SU-DHL-6 (cell line): ENCODE data around the gene FAAP100.

Experiments
- CTCF ChIP-seq: fragments of 200-600 bp; sonication (generic); IDR thresholded peaks from one replicate; pipeline ENCODE4 v1.5.1; 2017; ENCODE audit warnings: antibody characterized with exemption, mild to moderate bottlenecking, low read length, moderate library complexity; ENCODE audit not compliant: insufficient read depth, poor library complexity, severe bottlenecking
- EZH2phosphoT487 ChIP-seq: fragments of 200-600 bp; sonication (generic), shearing (Covaris generic); conservative IDR thresholded peaks from 2 replicates; pipeline ENCODE4 v1.6.1; 2018; ENCODE audit warnings: mild to moderate bottlenecking, antibody characterized with exemption, low read length, moderate library complexity, mixed read lengths

- TF ChIP-seq CTCF (no peak), EZH2phosphoT487 (no peak)
Measured at GRCh38 chr17:81570964-81571363, 18.8 kb upstream of the FAAP100 start.
